RWPE2 (cell line): ENCODE results near the gene ARHGEF38.

Source experiments
- ATAC-seq: fragments of 200-7000 bp; cut with Tn5 transposase; 3 replicates; pipeline ENCODE4 v1.9.1; 2021; ENCODE audit warnings: low read depth
- DNase-seq: peaks from one replicate; pipeline ENCODE4 v3.0.0-alpha.2; 2020; ENCODE audit warnings: low spot score
- H3K27ac ChIP-seq: fragments of 450-650 bp; 2 replicates; pipeline ENCODE4 v1.5.1; 2017; ENCODE audit warnings: mild to moderate bottlenecking; ENCODE audit not compliant: poor library complexity, severe bottlenecking
- H3K27me3 ChIP-seq: fragments of 250-450 bp; sonication (Bioruptor Pico); 2 replicates; pipeline ENCODE4 v1.5.1; 2021; ENCODE audit warnings: mild to moderate bottlenecking, moderate library complexity; ENCODE audit not compliant: insufficient read depth, poor library complexity, severe bottlenecking
- H3K36me3 ChIP-seq: fragments of 250-450 bp; sonication (Bioruptor Pico); 2 replicates; pipeline ENCODE4 v1.5.1; 2020; ENCODE audit warnings: low read depth, mild to moderate bottlenecking, moderate library complexity
- H3K4me1 ChIP-seq: fragments of 250-450 bp; sonication (Bioruptor Pico); 2 replicates; pipeline ENCODE4 v1.5.1; 2021; ENCODE audit warnings: mild to moderate bottlenecking, moderate library complexity; ENCODE audit not compliant: insufficient read depth, poor library complexity, severe bottlenecking
- H3K4me3 ChIP-seq: fragments of 250-450 bp; sonication (Bioruptor Pico); 2 replicates; pipeline ENCODE4 v1.5.1; 2021; ENCODE audit warnings: mild to moderate bottlenecking, moderate library complexity; ENCODE audit not compliant: severe bottlenecking
- H3K9me3 ChIP-seq: fragments of 250-450 bp; sonication (Bioruptor Pico); 2 replicates; pipeline ENCODE4 v1.5.1; 2021; ENCODE audit warnings: mild to moderate bottlenecking, moderate library complexity; ENCODE audit not compliant: severe bottlenecking
- TF ChIP-seq, protein P1 (sequence below): fragments of 450-650 bp; IDR thresholded peaks from one replicate; pipeline ENCODE4 v1.5.1; 2017; ENCODE audit warnings: mild to moderate bottlenecking, moderate library complexity; ENCODE audit not compliant: poor library complexity, severe bottlenecking

The ARHGEF38 gene

GRCh38 chr4:105588252-105588651, 35.8 kb downstream of the ARHGEF38 start:
- TF ChIP-seq, protein P1, sequence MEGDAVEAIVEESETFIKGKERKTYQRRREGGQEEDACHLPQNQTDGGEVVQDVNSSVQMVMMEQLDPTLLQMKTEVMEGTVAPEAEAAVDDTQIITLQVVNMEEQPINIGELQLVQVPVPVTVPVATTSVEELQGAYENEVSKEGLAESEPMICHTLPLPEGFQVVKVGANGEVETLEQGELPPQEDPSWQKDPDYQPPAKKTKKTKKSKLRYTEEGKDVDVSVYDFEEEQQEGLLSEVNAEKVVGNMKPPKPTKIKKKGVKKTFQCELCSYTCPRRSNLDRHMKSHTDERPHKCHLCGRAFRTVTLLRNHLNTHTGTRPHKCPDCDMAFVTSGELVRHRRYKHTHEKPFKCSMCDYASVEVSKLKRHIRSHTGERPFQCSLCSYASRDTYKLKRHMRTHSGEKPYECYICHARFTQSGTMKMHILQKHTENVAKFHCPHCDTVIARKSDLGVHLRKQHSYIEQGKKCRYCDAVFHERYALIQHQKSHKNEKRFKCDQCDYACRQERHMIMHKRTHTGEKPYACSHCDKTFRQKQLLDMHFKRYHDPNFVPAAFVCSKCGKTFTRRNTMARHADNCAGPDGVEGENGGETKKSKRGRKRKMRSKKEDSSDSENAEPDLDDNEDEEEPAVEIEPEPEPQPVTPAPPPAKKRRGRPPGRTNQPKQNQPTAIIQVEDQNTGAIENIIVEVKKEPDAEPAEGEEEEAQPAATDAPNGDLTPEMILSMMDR = no peak
- Histone ChIP-seq H3K27me3 (no peaks in the 10 kb centered on the region), H3K9me3 (no peaks in the 10 kb centered on the region), H3K36me3 (no peaks in the 10 kb centered on the region), H3K4me1 (peaks cover 9% of the 10 kb centered on the region), H3K27ac (no peak overlapping the region), H3K4me3 (no peak overlapping the region)
- DNase-seq = no peak
- no peak for ATAC-seq

- peaks cover 11% of the 10 kb centered on the region for H3K4me1 ChIP-seq
- no peaks in the 10 kb centered on the region for H3K9me3 ChIP-seq
- no peaks in the 10 kb centered on the region for H3K36me3 ChIP-seq
- TF ChIP-seq, protein P1 = no peak
- ATAC-seq = no peak
- DNase-seq = no peak
- H3K27ac ChIP-seq = no peak overlapping the region
- H3K4me3 ChIP-seq = no peak overlapping the region
- H3K27me3 ChIP-seq = no peaks in the 10 kb centered on the region
Observed at GRCh38 chr4:105591573-105591972, 39.2 kb downstream of the ARHGEF38 start.

DNA sequence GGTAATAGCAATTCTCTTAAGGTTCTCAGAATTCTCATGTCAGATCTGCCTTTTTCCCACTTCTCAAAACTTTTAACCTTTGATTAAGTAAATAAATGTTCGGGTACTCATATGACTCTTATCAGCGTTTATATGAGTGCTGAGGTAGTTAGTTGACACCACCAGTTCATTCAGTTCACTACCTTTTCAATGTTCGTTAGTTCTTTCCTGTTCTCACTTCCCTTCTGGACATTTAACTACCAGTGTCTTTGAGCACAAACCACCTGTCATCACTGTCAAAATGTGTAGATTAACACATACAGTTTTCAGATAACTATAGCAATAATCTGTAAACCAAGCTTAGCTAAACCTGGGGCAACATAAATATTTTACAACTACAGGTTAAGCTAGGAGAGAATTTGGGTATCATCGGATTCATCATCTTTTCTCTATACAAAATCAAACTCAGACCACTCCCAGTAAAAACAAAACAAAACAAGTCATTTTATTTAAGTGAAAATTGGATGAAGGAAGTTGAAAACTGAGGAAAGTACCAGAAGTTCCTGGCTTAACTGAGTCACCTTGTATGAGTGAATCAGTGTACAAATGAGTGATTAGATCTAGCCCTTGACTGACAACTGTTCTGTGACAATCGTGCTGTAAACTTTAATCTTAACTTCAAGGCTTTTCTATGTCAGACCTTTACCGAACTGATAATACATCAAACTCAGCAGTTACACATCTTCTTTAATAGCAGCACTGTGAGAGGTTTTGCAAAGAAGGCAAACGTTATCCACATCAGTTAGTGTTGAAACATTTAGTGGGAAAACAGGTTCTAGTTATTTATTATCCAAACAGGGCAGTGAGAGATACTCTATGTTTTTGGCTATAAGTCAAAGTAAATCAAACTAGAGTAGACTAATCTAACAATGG, 41.9 kb downstream of the ARHGEF38 start:
- TF ChIP-seq, protein P1 = no peak
- H3K27me3 ChIP-seq = no peaks in the 10 kb centered on the region
- H3K36me3 ChIP-seq = no peaks in the 10 kb centered on the region
- no peaks in the 10 kb centered on the region for H3K9me3 ChIP-seq
- no peak overlapping the region for H3K4me3 ChIP-seq
- DNase-seq = no peak
- no peak overlapping the region for H3K27ac ChIP-seq
- H3K4me1 ChIP-seq = peaks cover 10% of the 10 kb centered on the region
- ATAC-seq = peak; percentile 67

GRCh38 chr4:105596684-105597083, 44.3 kb downstream of the ARHGEF38 start:
- Histone ChIP-seq H3K36me3 (no peaks in the 10 kb centered on the region), H3K27ac (no peak overlapping the region), H3K9me3 (no peaks in the 10 kb centered on the region), H3K27me3 (no peaks in the 10 kb centered on the region), H3K4me1 (peaks cover 10% of the 10 kb centered on the region), H3K4me3 (no peak overlapping the region)
- TF ChIP-seq, protein P1 = no peak
- no peak for ATAC-seq
- DNase-seq = no peak

DNA sequence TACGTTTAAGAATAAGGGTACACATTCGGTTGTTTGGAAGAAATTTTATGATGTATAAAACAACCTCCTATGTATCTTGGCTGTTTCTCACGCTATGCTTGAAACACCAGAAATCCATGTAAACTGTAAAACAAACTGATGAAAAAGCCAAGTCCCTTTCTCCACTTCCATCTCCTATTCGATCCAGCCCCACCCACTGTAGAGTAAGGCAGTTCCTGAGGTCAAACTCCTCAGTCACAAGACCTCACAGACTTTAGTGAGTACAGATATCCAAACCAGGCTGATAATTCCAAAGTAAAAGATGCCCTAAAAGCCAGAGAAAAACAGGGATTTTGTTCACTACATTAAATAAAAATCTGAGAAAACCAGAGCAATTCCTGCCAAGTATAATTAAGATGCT, 45.6 kb downstream of the ARHGEF38 start:
- TF ChIP-seq, protein P1 = no peak
- Histone ChIP-seq H3K27ac (no peak overlapping the region), H3K36me3 (no peaks in the 10 kb centered on the region), H3K4me1 (peaks cover 10% of the 10 kb centered on the region), H3K9me3 (no peaks in the 10 kb centered on the region), H3K27me3 (no peaks in the 10 kb centered on the region), H3K4me3 (no peak overlapping the region)
- no peak for ATAC-seq
- DNase-seq = no peak
